Heart left ventricle (tissue), 13 donors: Measurements from ENCODE around the gene FLCN.
"Not testable (repeated sequence)": the region's sequence is repeated elsewhere in the genome, so short reads cannot be mapped to it uniquely, and the experiment has no call there.

ENCODE experiments used
- CTCF ChIP-seq, 12 donors: fragments of 200-600 bp; sonication (generic) in 4 of 12; IDR thresholded peaks; one replicate each; pipeline versions ENCODE4 v1.5.0 to v1.8.0; 2018 to 2022; ENCODE audit warnings: antibody characterized with exemption in 12 of 12, mild to moderate bottlenecking in 5 of 12
- POLR2A ChIP-seq, 2 donors: fragments of 450-650 bp; IDR thresholded peaks; one replicate each; pipeline ENCODE4 v1.6.1; 2017; ENCODE audit warnings: antibody characterized with exemption in 2 of 2, mild to moderate bottlenecking in 2 of 2, moderate library complexity in 2 of 2
- donor health status: ischemic (EF 13 %, LVEDD 7.1; RV severe dilation, severe dysfunction).
- donor health status: DM: no; HTN: yes; CAD: no.
- donor health status: DM: no; HTN: no; CAD: no.
- donor health status: ischemic (EF 25% LVEDD 6.9; RV normal size, moderate dysfunction).
- donor health status: ischemic (EF 25% LVEDD 5.7; RV mildly dilated, moderate dysfunction).
- donor health status: ischemic (EF 35%, LVEDD 5.7; RV mildly dilated, moderate dysfunction).
- donor health status: nonischemic (EF 11% LVEDD 7.7; RV severe dilation, severe dysfunction).
- donor health status: DM: yes; HTN: yes; CAD: no.
- donor health status: PGD.
- donor health status: ischemic (EF 29% LVEDD 5.4; RV normal size, mild dysfunction).
- donor health status: nonischemic (EF 23%, LVEDD 6.1; RV moderate dilation, normal function).

GRCh38 chr17:17184985-17185757, 51.8 kb downstream of the FLCN start:
- TF ChIP-seq CTCF, POLR2A (IDR thresholded peaks at IDR 0.05): not testable (repeated sequence)
